ENCODE data around the gene MAPKAP1. TPM values are rescaled to one million over a fixed set of nuclear protein-coding genes. Genes with fewer than 3 reads are reported as not detected.

The MAPKAP1 gene
- total RNA-seq, 1 experiment from 2014 or later, result 114 TPM

DNA sequence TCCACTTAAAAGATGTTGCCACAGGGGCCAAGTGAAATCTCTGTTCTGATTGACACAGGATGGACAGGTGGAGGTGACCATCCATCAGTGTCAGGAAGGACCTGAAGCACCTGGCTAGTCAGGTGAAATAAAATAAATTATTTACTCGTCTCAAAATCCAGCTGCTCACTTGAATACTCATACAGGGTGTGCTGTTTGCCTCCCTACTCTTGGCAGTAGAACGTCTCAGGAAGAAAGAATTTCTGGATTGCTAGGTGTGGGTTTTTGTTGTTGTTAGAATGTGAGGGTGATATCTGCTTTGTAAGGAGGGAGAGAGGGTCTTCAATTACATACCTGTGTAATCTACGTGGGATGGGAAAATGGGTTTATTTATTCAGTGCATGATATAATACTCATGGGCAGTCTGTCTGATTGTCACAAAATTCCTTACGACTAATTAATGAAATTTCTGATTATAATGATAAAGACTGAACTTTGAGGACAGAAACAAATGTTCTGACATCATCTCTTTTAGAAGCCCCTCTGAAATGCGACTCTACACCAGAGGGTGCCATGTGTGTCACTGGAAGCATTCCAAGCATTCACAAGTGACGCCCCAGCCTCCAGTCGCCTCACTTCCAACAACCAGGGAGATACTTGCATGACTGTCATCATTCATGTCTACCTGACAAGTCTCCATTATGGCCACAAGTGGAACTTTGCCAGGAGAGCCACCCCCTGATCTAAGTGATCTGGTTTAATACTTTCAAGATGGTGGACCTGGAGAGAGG is 227.0 kb downstream of the MAPKAP1 start:
- Histone ChIP-seq H3K36me3 (replicated peaks; ENCODE audit: control insufficient read depth, insufficient read depth, low read length) (peaks cover 1% of the 10 kb centered on the region; the same call in 1 of the 2 replicates), H3K27me3 (ENCODE audit: control insufficient read depth, insufficient read depth, low read length) (no peaks in the 10 kb centered on the region), H3K4me3 (ENCODE audit: insufficient read depth, low read depth, low read length) (no peak overlapping the region)
- no peak for DNase-seq

DNA sequence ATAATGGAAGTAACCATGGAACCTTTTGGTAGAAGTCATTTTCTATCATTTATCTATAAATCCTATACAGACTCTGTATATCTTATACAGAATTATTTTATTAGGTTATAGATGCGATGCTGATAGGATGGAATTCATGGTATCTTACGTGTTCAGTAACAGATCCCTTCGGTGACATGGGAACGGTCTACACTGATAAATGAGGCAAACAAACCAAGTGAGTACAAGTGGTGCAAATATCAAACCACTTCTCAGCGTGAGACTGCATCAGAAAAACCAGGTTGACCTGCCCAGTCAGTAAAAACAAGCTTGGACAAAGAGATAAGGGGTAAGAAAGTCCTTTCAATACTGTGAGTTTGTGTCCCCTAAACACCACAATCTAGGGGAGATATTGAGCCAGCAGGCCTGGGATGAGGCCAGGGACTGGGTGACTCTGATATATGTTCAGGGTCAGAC is 229.9 kb downstream of the MAPKAP1 start:
- Histone ChIP-seq H3K36me3 (replicated peaks; ENCODE audit: control insufficient read depth, insufficient read depth, low read length) (peaks cover 1% of the 10 kb centered on the region; the same call in 1 of the 2 replicates), H3K4me3 (ENCODE audit: insufficient read depth, low read depth, low read length) (no peak overlapping the region), H3K27me3 (ENCODE audit: control insufficient read depth, insufficient read depth, low read length) (no peaks in the 10 kb centered on the region)
- no peak for DNase-seq

GRCh38 chr9:125476645-125477044 is 230.4 kb downstream of the MAPKAP1 start:
- DNase-seq, result no peak
- H3K36me3 ChIP-seq (replicated peaks; ENCODE audit: control insufficient read depth, insufficient read depth, low read length), result peaks cover 1% of the 10 kb centered on the region; the same call in 1 of the 2 replicates
- no peaks in the 10 kb centered on the region for H3K27me3 ChIP-seq (ENCODE audit: control insufficient read depth, insufficient read depth, low read length)
- no peak overlapping the region for H3K4me3 ChIP-seq (ENCODE audit: insufficient read depth, low read depth, low read length)

- Histone ChIP-seq H3K36me3 (replicated peaks; ENCODE audit: control insufficient read depth, insufficient read depth, low read length) (no peaks in the 10 kb centered on the region; the same call in 1 of the 2 replicates), H3K4me3 (ENCODE audit: insufficient read depth, low read depth, low read length) (no peak overlapping the region), H3K27me3 (ENCODE audit: control insufficient read depth, insufficient read depth, low read length) (no peaks in the 10 kb centered on the region)
- no peak for DNase-seq
These were observed 231.6 kb downstream of the MAPKAP1 start for GRCh38 chr9:125475385-125475784.

DNA sequence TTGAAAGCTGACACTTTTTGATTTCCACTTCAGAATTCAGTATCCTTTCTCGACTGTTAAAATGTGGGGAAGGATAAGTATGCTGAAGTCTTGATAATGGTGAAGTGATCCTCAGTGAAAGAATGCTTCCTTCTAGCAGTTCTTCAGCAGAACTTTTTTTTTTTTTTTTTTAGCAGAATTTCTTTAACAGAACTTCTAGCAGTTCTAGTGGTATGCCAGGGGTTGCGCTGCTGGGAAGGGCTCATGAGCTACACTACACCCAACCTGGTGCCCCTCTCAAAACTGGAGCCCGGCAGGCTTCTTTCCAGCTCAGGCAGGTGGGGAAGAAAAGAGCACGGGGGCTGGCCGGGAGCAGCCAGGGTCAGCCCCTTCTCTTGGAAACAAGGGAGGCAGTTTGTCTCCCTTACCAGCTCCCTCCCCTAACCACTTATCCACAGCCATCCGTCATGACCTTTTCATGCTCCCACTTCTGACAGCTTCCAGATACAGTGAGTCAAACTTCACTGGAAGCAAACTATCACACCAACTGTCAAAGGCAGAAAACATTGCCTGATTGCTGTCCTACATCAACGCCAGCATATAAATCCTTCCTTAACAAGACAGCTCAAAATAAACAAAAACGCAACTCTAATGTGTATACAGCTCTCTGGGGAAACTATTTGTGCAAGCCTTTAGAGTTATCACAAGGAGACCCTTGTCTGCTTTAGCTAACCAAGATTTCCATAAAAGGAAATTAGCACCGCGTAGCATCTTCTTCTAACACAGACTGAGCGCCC is 233.9 kb downstream of the MAPKAP1 start:
- Histone ChIP-seq H3K36me3 (replicated peaks; ENCODE audit: control insufficient read depth, insufficient read depth, low read length) (no peaks in the 10 kb centered on the region; the same call in 1 of the 2 replicates), H3K4me3 (ENCODE audit: insufficient read depth, low read depth, low read length) (no peak overlapping the region), H3K27me3 (ENCODE audit: control insufficient read depth, insufficient read depth, low read length) (no peaks in the 10 kb centered on the region)
- peak; percentile 76 for DNase-seq

DNA sequence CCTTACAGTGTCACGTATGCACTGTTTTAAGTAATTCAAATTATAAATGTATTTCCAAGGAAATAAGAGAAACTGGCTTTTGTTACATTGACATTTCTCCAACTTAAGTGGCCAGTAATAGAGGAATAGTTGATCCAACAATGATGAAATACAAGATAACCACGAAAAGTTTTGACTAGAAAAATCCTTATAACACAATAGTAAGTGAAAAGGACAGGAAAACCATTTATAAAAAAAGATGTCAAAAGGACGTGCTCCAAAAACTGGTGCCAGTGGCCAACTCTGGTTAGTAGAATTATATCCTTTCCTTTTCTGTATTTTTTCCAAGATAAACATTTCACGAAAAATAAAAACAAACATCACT is 234.5 kb downstream of the MAPKAP1 start:
- Histone ChIP-seq H3K36me3 (replicated peaks; ENCODE audit: control insufficient read depth, insufficient read depth, low read length) (no peaks in the 10 kb centered on the region; the same call in 1 of the 2 replicates), H3K27me3 (ENCODE audit: control insufficient read depth, insufficient read depth, low read length) (no peaks in the 10 kb centered on the region), H3K4me3 (ENCODE audit: insufficient read depth, low read depth, low read length) (no peak overlapping the region)
- no peak for DNase-seq

DNA sequence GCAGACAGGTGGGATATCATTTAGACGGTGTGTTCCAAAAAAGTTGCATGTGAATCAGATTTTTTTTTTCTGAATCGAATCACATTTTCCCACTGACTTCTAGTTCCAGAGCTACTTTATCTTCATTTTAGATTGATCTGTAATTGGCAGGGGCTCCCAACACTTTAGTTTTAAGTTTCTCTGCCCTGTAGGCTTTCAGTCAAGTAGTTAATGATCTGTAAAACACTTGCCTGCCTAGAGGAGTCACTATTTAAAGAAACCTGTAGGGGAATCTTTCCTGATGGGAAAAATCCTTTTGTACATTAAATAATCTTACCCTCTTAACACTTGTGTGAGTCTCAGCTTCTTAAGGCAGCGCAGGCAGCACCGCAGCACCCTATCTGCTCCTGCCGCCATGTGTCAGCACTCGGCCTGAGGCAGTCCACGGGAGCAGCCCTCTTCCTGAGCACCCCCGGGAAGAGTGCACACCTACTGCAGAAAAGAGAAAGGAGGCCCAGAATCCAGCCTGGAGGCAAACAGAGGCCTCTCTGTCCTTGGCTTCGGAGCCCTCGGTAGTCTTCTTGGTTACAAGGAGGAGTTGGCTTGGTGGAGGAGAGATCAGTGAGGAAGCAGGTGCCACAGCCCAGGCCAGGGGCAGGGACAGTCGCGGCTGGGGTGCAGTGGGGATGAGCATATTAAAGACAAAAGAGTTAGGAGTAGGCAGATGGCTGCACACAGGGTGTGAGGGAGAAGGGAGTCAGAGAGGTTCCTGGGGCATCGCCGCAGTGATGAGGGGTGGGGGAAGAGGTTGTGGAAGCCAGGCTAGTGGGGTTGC is 236.0 kb downstream of the MAPKAP1 start:
- no peak for DNase-seq
- Histone ChIP-seq H3K36me3 (replicated peaks; ENCODE audit: control insufficient read depth, insufficient read depth, low read length) (no peaks in the 10 kb centered on the region), H3K27me3 (ENCODE audit: control insufficient read depth, insufficient read depth, low read length) (no peaks in the 10 kb centered on the region), H3K4me3 (ENCODE audit: insufficient read depth, low read depth, low read length) (no peak overlapping the region)

DNA sequence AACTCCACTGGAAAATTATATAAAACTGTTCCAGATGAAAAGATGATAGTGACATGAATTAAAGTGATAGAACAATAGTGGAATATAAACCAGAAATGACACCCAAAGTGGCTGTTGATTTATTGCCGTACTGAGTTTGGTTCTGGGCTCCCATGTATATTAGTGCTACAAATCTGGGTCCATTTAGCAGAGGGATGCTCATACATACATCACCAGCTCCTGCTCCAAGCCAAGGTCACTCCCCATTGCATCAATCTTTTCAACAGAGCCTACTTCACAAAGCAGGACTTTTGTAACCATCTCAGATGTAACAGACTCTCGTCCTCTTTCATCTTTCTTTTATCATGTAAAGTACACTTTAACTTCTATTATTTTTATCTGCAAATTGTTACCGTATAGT is 236.8 kb downstream of the MAPKAP1 start:
- H3K27me3 ChIP-seq (ENCODE audit: control insufficient read depth, insufficient read depth, low read length), result no peaks in the 10 kb centered on the region
- H3K36me3 ChIP-seq (replicated peaks; ENCODE audit: control insufficient read depth, insufficient read depth, low read length), result no peaks in the 10 kb centered on the region
- no peak overlapping the region for H3K4me3 ChIP-seq (ENCODE audit: insufficient read depth, low read depth, low read length)
- DNase-seq, result no peak

DNA sequence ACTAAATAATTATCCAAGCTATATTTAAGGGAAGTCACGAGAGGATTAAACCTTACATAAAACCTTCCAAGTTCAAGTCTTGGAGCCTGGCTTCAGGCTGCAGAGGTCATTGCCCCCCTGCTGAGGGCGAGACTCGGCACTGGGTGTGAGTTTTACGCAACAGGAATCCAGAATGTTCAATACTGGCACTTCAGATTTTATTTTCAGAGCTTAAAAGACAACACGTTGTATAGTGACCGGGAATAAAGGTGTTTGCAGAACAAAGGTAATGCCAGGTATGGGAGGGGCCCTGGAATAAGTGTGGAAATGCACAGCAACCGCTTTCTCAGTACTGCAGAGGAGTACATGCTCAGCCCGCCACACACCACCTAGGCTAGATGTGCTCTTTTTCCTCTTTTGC is 238.4 kb downstream of the MAPKAP1 start:
- H3K27me3 ChIP-seq (ENCODE audit: control insufficient read depth, insufficient read depth, low read length), result no peaks in the 10 kb centered on the region
- H3K36me3 ChIP-seq (replicated peaks; ENCODE audit: control insufficient read depth, insufficient read depth, low read length), result no peaks in the 10 kb centered on the region
- no peak overlapping the region for H3K4me3 ChIP-seq (ENCODE audit: insufficient read depth, low read depth, low read length)
- DNase-seq, result no peak

GRCh38 chr9:125467116-125467740 is 239.8 kb downstream of the MAPKAP1 start:
- Histone ChIP-seq H3K27me3 (ENCODE audit: control insufficient read depth, insufficient read depth, low read length) (no peaks in the 10 kb centered on the region), H3K36me3 (replicated peaks; ENCODE audit: control insufficient read depth, insufficient read depth, low read length) (no peaks in the 10 kb centered on the region), H3K4me3 (ENCODE audit: insufficient read depth, low read depth, low read length) (no peak overlapping the region)
- DNase-seq, result no peak

GRCh38 chr9:125466411-125466810 is 240.6 kb downstream of the MAPKAP1 start:
- H3K4me3 ChIP-seq (ENCODE audit: insufficient read depth, low read depth, low read length), result no peak overlapping the region
- H3K27me3 ChIP-seq (ENCODE audit: control insufficient read depth, insufficient read depth, low read length), result no peaks in the 10 kb centered on the region
- no peaks in the 10 kb centered on the region for H3K36me3 ChIP-seq (replicated peaks; ENCODE audit: control insufficient read depth, insufficient read depth, low read length)
- DNase-seq, result no peak

DNA sequence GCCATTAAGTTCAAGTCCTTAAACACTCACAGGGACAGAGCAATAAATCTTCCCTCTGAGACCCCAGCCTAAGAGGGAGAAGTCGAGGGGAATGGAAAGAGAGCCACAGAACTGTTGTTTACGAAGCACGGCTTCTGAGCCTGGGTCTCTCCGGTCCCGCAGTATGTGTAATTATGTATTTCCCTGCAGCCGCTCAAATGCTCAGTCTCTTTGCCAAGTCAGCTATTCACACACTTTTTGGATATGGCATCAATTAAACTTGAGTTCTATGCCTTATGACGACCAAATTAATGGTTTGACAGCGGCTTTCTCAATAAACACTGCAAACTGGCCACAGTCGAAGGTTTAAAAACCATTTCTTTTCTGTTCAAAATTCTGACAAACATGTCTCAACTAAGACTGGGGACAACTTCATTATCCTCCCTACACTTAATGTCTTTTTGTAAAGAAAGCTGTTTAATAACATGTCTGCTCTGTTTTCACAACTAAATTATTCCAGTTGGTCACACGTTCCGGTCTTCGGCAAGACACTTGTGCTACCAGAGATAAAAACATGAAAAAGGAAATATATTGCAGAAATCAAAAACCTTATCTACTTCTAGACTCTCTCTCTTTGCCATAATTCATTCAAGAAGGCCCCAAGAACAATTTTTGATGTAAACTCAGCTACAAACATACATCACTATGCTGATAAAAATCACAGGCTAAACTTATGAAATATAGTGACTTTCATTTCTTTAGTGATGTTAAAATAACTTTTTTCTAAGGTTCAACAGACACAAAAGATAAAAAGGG is 242.2 kb downstream of the MAPKAP1 start:
- DNase-seq, result no peak
- Histone ChIP-seq H3K27me3 (ENCODE audit: control insufficient read depth, insufficient read depth, low read length) (no peaks in the 10 kb centered on the region), H3K36me3 (replicated peaks; ENCODE audit: control insufficient read depth, insufficient read depth, low read length) (no peaks in the 10 kb centered on the region; the same call in 1 of the 2 replicates), H3K4me3 (ENCODE audit: insufficient read depth, low read depth, low read length) (no peak overlapping the region)

- no peak overlapping the region for H3K4me3 ChIP-seq (ENCODE audit: insufficient read depth, low read depth, low read length)
- H3K36me3 ChIP-seq (replicated peaks; ENCODE audit: control insufficient read depth, insufficient read depth, low read length), result no peaks in the 10 kb centered on the region; the same call in 1 of the 2 replicates
- DNase-seq, result no peak
- no peaks in the 10 kb centered on the region for H3K27me3 ChIP-seq (ENCODE audit: control insufficient read depth, insufficient read depth, low read length)
These were observed 243.1 kb downstream of the MAPKAP1 start for GRCh38 chr9:125463926-125464325.

Data from H7 (cell line).